Hindlimb muscle (tissue), 1 donor: Measurements from ENCODE around the gene MRPS23. TPM values are rescaled to one million over a fixed set of nuclear protein-coding genes. Genes with fewer than 3 reads are reported as not detected.

Experiments
- DNase-seq: peaks from one replicate; pipeline ENCODE4 v3.0.0-alpha.2; 2013
- polyA plus RNA-seq: library from polyadenylated mRNA; unstranded; fragments of 120-200 nt; gene quantifications from one replicate; pipeline ENCODE4 v1.2.1, GENCODE V29; 2013; ENCODE audit not compliant: insufficient read length

The MRPS23 gene
- polyA plus RNA-seq, 1 donor: 33.1 TPM

- DNase-seq: no peak
Observed at GRCh38 chr17:57794841-57795240, 55.0 kb downstream of the MRPS23 start.

- DNase-seq: no peak
Observed at GRCh38 chr17:57788725-57789124, 61.1 kb downstream of the MRPS23 start.

GRCh38 chr17:57785022-57785421, 64.8 kb downstream of the MRPS23 start:
- DNase-seq: no peak

Other genes starting within 250 kb of the MRPS23 start
- gene CCDC182, start 104.7 kb downstream of the MRPS23 start, polyA plus RNA-seq: not detected
- gene CUEDC1, start 105.4 kb upstream of the MRPS23 start, polyA plus RNA-seq: 54.0 TPM
- gene VEZF1, start 138.2 kb upstream of the MRPS23 start, polyA plus RNA-seq: 49.1 TPM
- gene SRSF1, start 157.2 kb upstream of the MRPS23 start, polyA plus RNA-seq: 158 TPM
- 42.2 TPM for gene DYNLL2, start 233.4 kb upstream of the MRPS23 start, polyA plus RNA-seq